Activated CD4-positive, alpha-beta T cell treated with anti-CD3 and anti-CD28 coated beads, Interleukin-2, amount 10 ng/mL, durations not matched to agents 7 days and 5 days (primary cell): ENCODE measurements around the gene MAP2K5. TPM values are rescaled to one million over a fixed set of nuclear protein-coding genes. Genes with fewer than 3 reads are reported as not detected.
"Not testable (repeated sequence)": the region's sequence is repeated elsewhere in the genome, so short reads cannot be mapped to it uniquely, and the experiment has no call there.

Experiments
- CTCF ChIA-PET: fragments of 350-600 bp; sonication (Branson Sonifier 250); formaldehyde crosslinking; loops from one replicate; lab custom pipeline; 2021; ENCODE audit warnings: antibody characterized with exemption; lab: Charles Lee
- POLR2A ChIA-PET: fragments of 350-600 bp; sonication (Branson Sonifier 250); formaldehyde crosslinking; loops from one replicate; lab custom pipeline; 2021; ENCODE audit warnings: antibody characterized with exemption; lab: Charles Lee
- DNase-seq: peaks from one replicate; pipeline ENCODE4 v3.0.0-alpha.2; 2020
- H3K27ac Mint-ChIP-seq: one replicate; pipeline ENCODE4 v1.8.0; 2021; ENCODE audit warnings: mild to moderate bottlenecking, moderate library complexity, mixed read lengths
- H3K27me3 Mint-ChIP-seq: one replicate; pipeline ENCODE4 v1.8.0; 2021; ENCODE audit warnings: mixed read lengths
- H3K36me3 Mint-ChIP-seq: one replicate; pipeline ENCODE4 v1.8.0; 2021; ENCODE audit warnings: low read depth, mixed read lengths
- H3K4me1 Mint-ChIP-seq: one replicate; pipeline ENCODE4 v1.8.0; 2021; ENCODE audit warnings: mixed read lengths
- H3K4me3 Mint-ChIP-seq: one replicate; pipeline ENCODE4 v1.8.0; 2021; ENCODE audit warnings: mild to moderate bottlenecking, moderate library complexity, mixed read lengths
- H3K9me3 Mint-ChIP-seq: one replicate; pipeline ENCODE4 v1.8.0; 2021; ENCODE audit warnings: mixed read lengths
- total RNA-seq, 2 experiments: library from RNA; stranded (reverse); gene quantifications; one replicate each; pipeline ENCODE4 v1.2.3, GENCODE V29; 2021

Gene MAP2K5
- total RNA-seq, 2 experiments from 2014 or later: 25.9 to 26.3 TPM

DNA sequence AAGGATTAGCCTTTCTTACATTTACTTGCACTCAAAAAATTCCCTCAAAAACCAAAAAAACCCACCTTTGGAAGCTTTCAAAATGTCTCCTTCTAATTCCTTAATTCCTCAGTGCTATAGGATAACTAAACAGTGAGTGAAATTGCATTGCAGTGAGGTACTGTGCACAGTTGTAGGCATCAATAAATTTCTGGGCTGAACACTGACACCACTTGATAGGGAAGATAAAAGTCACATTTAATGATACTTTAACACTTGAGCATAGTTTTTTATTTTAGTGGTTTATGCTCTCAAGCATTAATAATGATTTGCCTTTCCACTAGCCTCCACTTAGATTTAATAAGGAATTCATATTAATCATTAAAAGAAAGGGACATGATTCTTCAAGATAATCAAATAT is 52.3 kb downstream of the MAP2K5 start:
- Mint-ChIP-seq H3K27ac (no peak overlapping the region), H3K27me3 (no peaks in the 10 kb centered on the region), H3K4me1 (no peaks in the 10 kb centered on the region), H3K36me3 (peaks cover 5% of the 10 kb centered on the region), H3K4me3 (no peak overlapping the region), H3K9me3 (no peaks in the 10 kb centered on the region)
- CTCF ChIA-PET: interaction anchor here (0.6 kb wide), 1 partner anchor 582 kb away, joined by 3 read pairs; no protein-coding TSS in a partner anchor
- POLR2A ChIA-PET: no interaction called here
- DNase-seq: no peak

GRCh38 chr15:67595572-67595971 is 53.1 kb downstream of the MAP2K5 start:
- Mint-ChIP-seq H3K27me3 (no peaks in the 10 kb centered on the region), H3K4me1 (no peaks in the 10 kb centered on the region), H3K4me3 (no peak overlapping the region), H3K36me3 (peaks cover 5% of the 10 kb centered on the region), H3K27ac (no peak overlapping the region), H3K9me3 (no peaks in the 10 kb centered on the region)
- DNase-seq: no peak
- ChIA-PET POLR2A (no interaction called here), CTCF (no interaction called here)

- ChIA-PET POLR2A (no interaction called here), CTCF (no interaction called here)
- no peak overlapping the region for H3K27ac Mint-ChIP-seq
These were observed 58.6 kb downstream of the MAP2K5 start for GRCh38 chr15:67601073-67601472.

GRCh38 chr15:67603063-67603462 is 60.6 kb downstream of the MAP2K5 start:
- H3K36me3 Mint-ChIP-seq: no peaks in the 10 kb centered on the region
- no peaks in the 10 kb centered on the region for H3K9me3 Mint-ChIP-seq
- ChIA-PET POLR2A (no interaction called here), CTCF (no interaction called here)
- no peak for DNase-seq
- no peak overlapping the region for H3K27ac Mint-ChIP-seq
- H3K27me3 Mint-ChIP-seq: no peaks in the 10 kb centered on the region
- H3K4me1 Mint-ChIP-seq: no peaks in the 10 kb centered on the region
- H3K4me3 Mint-ChIP-seq: no peak overlapping the region

More at GRCh38 chr15:67601073-67601472, 58.6 kb downstream of the MAP2K5 start:
- DNase-seq: no peak
- Mint-ChIP-seq H3K4me1 (no peaks in the 10 kb centered on the region), H3K36me3 (peaks cover 3% of the 10 kb centered on the region), H3K9me3 (no peaks in the 10 kb centered on the region), H3K4me3 (no peak overlapping the region), H3K27me3 (no peaks in the 10 kb centered on the region)

DNA sequence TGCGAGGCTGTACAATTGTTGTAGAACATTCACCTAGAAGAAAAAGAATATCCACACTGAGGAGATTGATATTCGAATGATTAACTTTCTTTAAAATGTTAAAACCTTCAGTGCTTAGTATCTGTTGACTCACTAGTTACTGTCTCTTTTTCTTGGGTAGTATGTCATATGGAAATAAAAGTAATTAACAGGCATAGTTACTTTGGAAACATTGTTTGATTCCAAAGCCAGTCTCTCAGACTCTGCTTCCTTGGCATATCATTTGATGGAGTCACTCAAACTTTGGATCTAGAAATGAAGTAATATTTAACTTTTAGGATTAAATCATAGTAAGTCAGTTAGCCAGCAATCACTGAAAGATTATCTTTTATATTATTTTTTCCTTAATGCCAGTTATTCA is 63.4 kb downstream of the MAP2K5 start:
- H3K27me3 Mint-ChIP-seq: no peaks in the 10 kb centered on the region
- no peak overlapping the region for H3K4me3 Mint-ChIP-seq
- ChIA-PET CTCF (interaction anchor here (0.9 to 1.3 kb wide), 2 partner anchors 9 to 19 kb away, joined by 3 to 4 read pairs; no protein-coding TSS in a partner anchor), POLR2A (no interaction called here)
- no peaks in the 10 kb centered on the region for H3K4me1 Mint-ChIP-seq
- H3K9me3 Mint-ChIP-seq: no peaks in the 10 kb centered on the region
- H3K27ac Mint-ChIP-seq: no peak overlapping the region
- DNase-seq: no peak
- H3K36me3 Mint-ChIP-seq: peaks cover 2% of the 10 kb centered on the region

DNA sequence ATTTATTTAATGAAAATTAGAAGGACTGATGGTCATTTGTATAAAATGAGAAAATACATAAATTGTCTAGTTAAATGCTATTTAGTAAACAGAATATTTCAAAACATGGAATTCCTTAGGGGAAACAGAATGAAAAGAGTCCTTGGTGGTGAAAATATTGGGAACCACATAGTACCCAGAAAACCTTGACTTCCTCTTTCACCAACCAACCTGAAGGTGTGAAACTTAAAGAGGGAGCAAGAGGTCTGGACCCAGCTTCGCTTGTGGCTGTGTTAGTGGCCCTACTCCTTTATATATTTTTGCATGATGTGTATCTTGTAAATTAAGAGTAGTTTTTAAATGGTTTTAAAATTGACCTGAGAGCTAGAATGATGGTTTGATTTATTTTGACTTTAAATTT is 64.2 kb downstream of the MAP2K5 start:
- no peaks in the 10 kb centered on the region for H3K27me3 Mint-ChIP-seq
- peaks cover 5% of the 10 kb centered on the region for H3K36me3 Mint-ChIP-seq
- no peak overlapping the region for H3K4me3 Mint-ChIP-seq
- CTCF ChIA-PET: interaction anchor here (0.6 to 1.3 kb wide), 3 partner anchors 10 to 497 kb away, joined by 3 to 4 read pairs (median 3); no protein-coding TSS in a partner anchor
- H3K4me1 Mint-ChIP-seq: no peaks in the 10 kb centered on the region
- POLR2A ChIA-PET: no interaction called here
- no peak overlapping the region for H3K27ac Mint-ChIP-seq
- DNase-seq: no peak
- H3K9me3 Mint-ChIP-seq: no peaks in the 10 kb centered on the region

- POLR2A ChIA-PET: no interaction called here
- no peaks in the 10 kb centered on the region for H3K9me3 Mint-ChIP-seq
- H3K36me3 Mint-ChIP-seq: peaks cover 5% of the 10 kb centered on the region
- DNase-seq: no peak
- H3K27me3 Mint-ChIP-seq: no peaks in the 10 kb centered on the region
- H3K27ac Mint-ChIP-seq: no peak overlapping the region
- CTCF ChIA-PET: interaction anchor here (0.6 kb wide), 1 partner anchor 497 kb away, joined by 3 read pairs; no protein-coding TSS in a partner anchor
- no peaks in the 10 kb centered on the region for H3K4me1 Mint-ChIP-seq
- no peak overlapping the region for H3K4me3 Mint-ChIP-seq
These were observed 64.8 kb downstream of the MAP2K5 start for GRCh38 chr15:67607329-67607728.

GRCh38 chr15:67607959-67608637 is 65.6 kb downstream of the MAP2K5 start:
- Mint-ChIP-seq H3K27ac (no peak overlapping the region), H3K36me3 (peaks cover 5% of the 10 kb centered on the region), H3K4me1 (no peaks in the 10 kb centered on the region), H3K27me3 (no peaks in the 10 kb centered on the region), H3K4me3 (no peak overlapping the region), H3K9me3 (no peaks in the 10 kb centered on the region)
- no peak for DNase-seq
- POLR2A ChIA-PET: no interaction called here
- CTCF ChIA-PET: no interaction called here

DNA sequence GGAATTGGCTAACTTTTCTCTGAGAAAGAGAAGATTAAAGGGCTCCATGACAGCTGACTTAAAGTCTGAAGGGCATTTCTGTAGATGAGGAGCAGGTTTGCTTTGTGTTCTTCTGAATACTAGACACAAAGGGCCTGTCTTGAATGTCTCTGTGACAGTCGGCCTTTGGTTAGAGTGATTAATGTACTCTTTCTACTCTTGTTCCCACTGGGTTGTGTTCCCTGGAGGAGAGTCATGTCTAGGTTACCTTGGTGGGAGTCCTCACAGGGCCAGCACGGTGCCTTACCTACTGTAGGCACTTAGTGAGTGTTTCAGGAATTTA is 66.1 kb downstream of the MAP2K5 start:
- Mint-ChIP-seq H3K9me3 (no peaks in the 10 kb centered on the region), H3K27ac (no peak overlapping the region), H3K27me3 (no peaks in the 10 kb centered on the region), H3K36me3 (peaks cover 5% of the 10 kb centered on the region), H3K4me1 (no peaks in the 10 kb centered on the region), H3K4me3 (no peak overlapping the region)
- DNase-seq: no peak
- POLR2A ChIA-PET: no interaction called here
- CTCF ChIA-PET: no interaction called here

- H3K4me1 Mint-ChIP-seq: no peaks in the 10 kb centered on the region
- no peak overlapping the region for H3K4me3 Mint-ChIP-seq
- ChIA-PET POLR2A (no interaction called here), CTCF (interaction anchor here (0.5 to 1.5 kb wide), 4 partner anchors 41 to 1344 kb away, joined by 3 to 4 read pairs (median 4); no protein-coding TSS in a partner anchor)
- peaks cover 5% of the 10 kb centered on the region for H3K36me3 Mint-ChIP-seq
- no peaks in the 10 kb centered on the region for H3K9me3 Mint-ChIP-seq
- no peak overlapping the region for H3K27ac Mint-ChIP-seq
- DNase-seq: no peak
- no peaks in the 10 kb centered on the region for H3K27me3 Mint-ChIP-seq
These were observed 69.2 kb downstream of the MAP2K5 start for GRCh38 chr15:67611370-67612369.

DNA sequence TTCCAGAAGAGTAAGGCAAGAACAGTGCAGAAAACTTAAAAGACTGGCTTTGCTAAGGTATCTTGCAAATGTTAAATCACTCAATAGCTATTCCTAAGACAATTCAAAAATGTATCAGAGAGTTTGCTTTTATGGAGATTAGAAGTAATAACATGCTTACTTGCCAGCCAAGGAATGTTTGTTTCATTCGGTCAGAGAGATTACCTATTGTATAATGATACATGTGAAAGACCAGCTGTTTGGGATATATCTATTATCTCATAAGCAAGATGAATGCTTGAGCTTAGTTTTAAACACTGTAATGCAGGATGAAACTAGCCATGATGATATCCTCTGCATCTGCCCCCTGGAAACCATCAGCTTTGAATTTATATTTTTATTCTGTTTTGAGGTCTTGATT is 70.7 kb downstream of the MAP2K5 start:
- Mint-ChIP-seq H3K4me1 (no peaks in the 10 kb centered on the region), H3K9me3 (no peaks in the 10 kb centered on the region), H3K36me3 (peaks cover 5% of the 10 kb centered on the region), H3K27me3 (no peaks in the 10 kb centered on the region), H3K27ac (no peak overlapping the region), H3K4me3 (no peak overlapping the region)
- ChIA-PET POLR2A (no interaction called here), CTCF (interaction anchor here (0.8 kb wide), 1 partner anchor 21 kb away, joined by 3 read pairs; no protein-coding TSS in a partner anchor)
- no peak for DNase-seq

DNA sequence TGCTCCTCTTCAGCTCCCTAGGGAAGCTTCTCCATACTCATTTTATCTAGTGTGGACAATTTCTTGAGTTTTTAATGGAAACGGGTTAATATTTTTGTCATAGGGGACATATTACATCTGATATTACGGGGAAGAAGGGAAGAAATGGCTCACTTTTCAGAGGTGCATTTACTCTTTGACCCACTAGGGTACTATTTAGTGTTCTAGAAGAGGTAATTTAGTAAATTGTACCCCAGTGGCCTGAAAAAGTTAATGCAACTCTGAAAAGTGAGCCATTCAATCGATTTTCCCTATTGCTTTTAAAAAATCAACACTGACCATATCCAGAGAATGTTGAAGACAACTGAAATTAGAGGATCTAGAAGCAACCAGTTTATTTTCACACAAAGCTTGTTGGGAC is 71.2 kb downstream of the MAP2K5 start:
- CTCF ChIA-PET: no interaction called here

GRCh38 chr15:67615131-67615534 is 72.6 kb downstream of the MAP2K5 start:
- DNase-seq, H3K4me3 Mint-ChIP-seq, H3K27ac Mint-ChIP-seq, H3K9me3 Mint-ChIP-seq, POLR2A ChIA-PET, H3K4me1 Mint-ChIP-seq, H3K36me3 Mint-ChIP-seq, H3K27me3 Mint-ChIP-seq: not testable (repeated sequence)
- CTCF ChIA-PET: interaction anchor here (1.5 kb wide), 1 partner anchor 10 kb away, joined by 3 read pairs; no protein-coding TSS in a partner anchor

More for the DNA sequence above, 71.2 kb downstream of the MAP2K5 start:
- Mint-ChIP-seq H3K9me3 (no peaks in the 10 kb centered on the region), H3K4me1 (no peaks in the 10 kb centered on the region), H3K27me3 (no peaks in the 10 kb centered on the region), H3K4me3 (no peak overlapping the region), H3K27ac (no peak overlapping the region), H3K36me3 (peaks cover 4% of the 10 kb centered on the region)
- POLR2A ChIA-PET: no interaction called here
- no peak for DNase-seq
